Large intestine (tissue), 3 donors: ENCODE data around the gene NRXN2. TPM values are rescaled to one million over a fixed set of nuclear protein-coding genes. Genes with fewer than 3 reads are reported as not detected.

Experiments
- DNase-seq, 2 donors: peaks; one replicate each; pipeline versions ENCODE4 v3.0.0 to v3.0.0-alpha.2; 2013
- H3K27ac ChIP-seq: one replicate; pipeline ENCODE4 v1.5.1; 2013; ENCODE audit warnings: low read length
- H3K27me3 ChIP-seq: 2 replicates; pipeline ENCODE4 v1.6.1; 2013; ENCODE audit warnings: low read length; ENCODE audit not compliant: control insufficient read depth, insufficient read depth
- H3K36me3 ChIP-seq: 2 replicates; pipeline ENCODE4 v1.6.1; 2013; ENCODE audit warnings: low read length; ENCODE audit not compliant: control insufficient read depth, insufficient read depth
- H3K4me1 ChIP-seq: one replicate; pipeline ENCODE4 v1.6.1; 2013; ENCODE audit warnings: low read length; ENCODE audit not compliant: control insufficient read depth, insufficient read depth
- H3K4me3 ChIP-seq: one replicate; pipeline ENCODE4 v1.5.1; 2013; ENCODE audit warnings: low read length
- H3K9me3 ChIP-seq: one replicate; pipeline ENCODE4 v1.6.1; 2013; ENCODE audit warnings: mild to moderate bottlenecking, low read depth, low read length, moderate library complexity; ENCODE audit not compliant: control insufficient read depth
- WGBS: methylation state at CpG from one replicate; pipeline ENCODE4 v1.1.5; 2013; ENCODE audit warnings: low lambda C conversion rate; ENCODE audit not compliant: insufficient coverage; 5-methylcytosine and 5-hydroxymethylcytosine counted together
- polyA plus RNA-seq: library from polyadenylated mRNA; unstranded; fragments of 120-200 nt; gene quantifications from one replicate; pipeline ENCODE4 v1.2.1, GENCODE V29; 2013

The NRXN2 gene
- polyA plus RNA-seq, 1 donor, result 13.8 TPM

GRCh38 chr11:64607381-64607985, 115.5 kb downstream of the NRXN2 start:
- Histone ChIP-seq H3K4me1 (peaks cover 3% of the 10 kb centered on the region), H3K27ac (no peak overlapping the region), H3K27me3 (peaks cover 8% of the 10 kb centered on the region), H3K4me3 (no peak overlapping the region), H3K9me3 (no peaks in the 10 kb centered on the region), H3K36me3 (no peaks in the 10 kb centered on the region)
- WGBS, result no CpG with 5 or more reads among the region's 55 CpGs
- DNase-seq, result no peak

- Histone ChIP-seq H3K27ac (no peak overlapping the region), H3K36me3 (no peaks in the 10 kb centered on the region), H3K4me1 (peaks cover 3% of the 10 kb centered on the region), H3K27me3 (peaks cover 8% of the 10 kb centered on the region), H3K9me3 (no peaks in the 10 kb centered on the region), H3K4me3 (no peak overlapping the region)
- WGBS, result no CpG with 5 or more reads among the region's 23 CpGs
- no peak for DNase-seq
Measured at GRCh38 chr11:64606796-64607380, 116.1 kb downstream of the NRXN2 start.

GRCh38 chr11:64605656-64606585, 117.1 kb downstream of the NRXN2 start:
- Histone ChIP-seq H3K27ac (no peak overlapping the region), H3K9me3 (no peaks in the 10 kb centered on the region), H3K36me3 (no peaks in the 10 kb centered on the region), H3K27me3 (peaks cover 8% of the 10 kb centered on the region), H3K4me3 (no peak overlapping the region), H3K4me1 (peaks cover 8% of the 10 kb centered on the region)
- 80% methylated on average over 1 of the region's 21 CpGs for WGBS
- DNase-seq, result no peak

GRCh38 chr11:64605244-64605560, 117.8 kb downstream of the NRXN2 start:
- Histone ChIP-seq H3K4me1 (peaks cover 8% of the 10 kb centered on the region), H3K27ac (no peak overlapping the region), H3K4me3 (no peak overlapping the region), H3K27me3 (peaks cover 8% of the 10 kb centered on the region), H3K9me3 (no peaks in the 10 kb centered on the region), H3K36me3 (no peaks in the 10 kb centered on the region)
- WGBS, result no CpG with 5 or more reads among the region's 10 CpGs
- no peak for DNase-seq

GRCh38 chr11:64604458-64605243, 118.3 kb downstream of the NRXN2 start:
- no peaks in the 10 kb centered on the region for H3K9me3 ChIP-seq
- H3K27ac ChIP-seq, result no peak overlapping the region
- H3K27me3 ChIP-seq, result peaks cover 8% of the 10 kb centered on the region
- DNase-seq, result no peak
- peaks cover 8% of the 10 kb centered on the region for H3K4me1 ChIP-seq
- H3K36me3 ChIP-seq, result no peaks in the 10 kb centered on the region
- WGBS, result no CpG with 5 or more reads among the region's 7 CpGs
- H3K4me3 ChIP-seq, result no peak overlapping the region

- Histone ChIP-seq H3K9me3 (no peaks in the 10 kb centered on the region), H3K27me3 (peaks cover 5% of the 10 kb centered on the region), H3K36me3 (no peaks in the 10 kb centered on the region), H3K4me3 (no peak overlapping the region), H3K4me1 (peaks cover 5% of the 10 kb centered on the region), H3K27ac (no peak overlapping the region)
- no CpG with 5 or more reads among the region's 10 CpGs for WGBS
- no peak for DNase-seq
Measured at GRCh38 chr11:64603411-64604110, 119.4 kb downstream of the NRXN2 start.

GRCh38 chr11:64602466-64603070, 120.4 kb downstream of the NRXN2 start:
- H3K9me3 ChIP-seq, result no peaks in the 10 kb centered on the region
- H3K4me3 ChIP-seq, result no peak overlapping the region
- no peaks in the 10 kb centered on the region for H3K36me3 ChIP-seq
- peaks cover 5% of the 10 kb centered on the region for H3K4me1 ChIP-seq
- DNase-seq, result no peak
- WGBS, result no CpG with 5 or more reads among the region's 10 CpGs
- peaks cover 2% of the 10 kb centered on the region for H3K27me3 ChIP-seq
- H3K27ac ChIP-seq, result no peak overlapping the region

GRCh38 chr11:64601605-64602465, 121.2 kb downstream of the NRXN2 start:
- Histone ChIP-seq H3K4me1 (peaks cover 5% of the 10 kb centered on the region), H3K4me3 (no peak overlapping the region), H3K9me3 (no peaks in the 10 kb centered on the region), H3K27ac (no peak overlapping the region), H3K36me3 (no peaks in the 10 kb centered on the region), H3K27me3 (peaks cover 2% of the 10 kb centered on the region)
- no CpG with 5 or more reads among the region's 12 CpGs for WGBS
- DNase-seq, result no peak
